ENCODE results near the gene RFX4.

Gene RFX4

DNA sequence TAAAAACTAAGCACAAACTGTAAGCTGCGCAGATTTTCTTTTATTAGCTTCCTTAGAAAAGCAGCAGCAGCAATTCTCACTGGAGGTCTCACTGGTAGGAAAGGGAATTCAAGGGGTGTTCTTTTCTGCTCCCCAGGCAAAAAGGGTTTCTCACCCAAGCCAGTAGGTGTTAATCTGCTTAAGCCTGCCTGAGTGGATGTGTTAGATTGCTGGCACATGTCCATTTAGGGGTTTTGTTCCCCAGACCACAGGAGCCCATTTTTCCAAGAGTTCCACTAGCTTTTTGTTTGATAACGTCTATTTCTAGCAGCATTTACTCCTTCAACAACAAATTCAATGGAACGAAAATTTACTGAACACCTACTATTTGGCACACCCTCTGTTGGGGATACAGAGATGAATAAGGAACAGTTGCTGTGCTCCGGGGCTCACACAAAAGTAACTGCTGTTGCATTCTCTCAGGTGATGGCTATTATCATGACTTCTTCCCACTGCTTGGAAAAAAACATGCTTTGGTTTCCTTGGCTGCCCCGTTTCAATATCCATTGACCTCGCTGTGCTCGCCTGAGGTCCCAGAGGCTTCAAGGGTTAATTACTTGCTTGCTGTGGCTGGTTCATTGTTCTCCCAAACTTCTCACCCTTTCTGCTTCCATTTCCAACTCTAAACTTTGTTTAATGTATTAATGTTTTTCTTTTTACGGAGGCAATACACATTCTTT, 160.6 kb downstream of the RFX4 start:
- H3K4me3 ChIP-seq (ENCODE audit: low read depth, low read length): no peak overlapping the region
- TF ChIP-seq, protein P1, sequence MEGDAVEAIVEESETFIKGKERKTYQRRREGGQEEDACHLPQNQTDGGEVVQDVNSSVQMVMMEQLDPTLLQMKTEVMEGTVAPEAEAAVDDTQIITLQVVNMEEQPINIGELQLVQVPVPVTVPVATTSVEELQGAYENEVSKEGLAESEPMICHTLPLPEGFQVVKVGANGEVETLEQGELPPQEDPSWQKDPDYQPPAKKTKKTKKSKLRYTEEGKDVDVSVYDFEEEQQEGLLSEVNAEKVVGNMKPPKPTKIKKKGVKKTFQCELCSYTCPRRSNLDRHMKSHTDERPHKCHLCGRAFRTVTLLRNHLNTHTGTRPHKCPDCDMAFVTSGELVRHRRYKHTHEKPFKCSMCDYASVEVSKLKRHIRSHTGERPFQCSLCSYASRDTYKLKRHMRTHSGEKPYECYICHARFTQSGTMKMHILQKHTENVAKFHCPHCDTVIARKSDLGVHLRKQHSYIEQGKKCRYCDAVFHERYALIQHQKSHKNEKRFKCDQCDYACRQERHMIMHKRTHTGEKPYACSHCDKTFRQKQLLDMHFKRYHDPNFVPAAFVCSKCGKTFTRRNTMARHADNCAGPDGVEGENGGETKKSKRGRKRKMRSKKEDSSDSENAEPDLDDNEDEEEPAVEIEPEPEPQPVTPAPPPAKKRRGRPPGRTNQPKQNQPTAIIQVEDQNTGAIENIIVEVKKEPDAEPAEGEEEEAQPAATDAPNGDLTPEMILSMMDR (IDR thresholded peaks at IDR 0.05; ENCODE audit: insufficient read depth, low read depth, low read length, missing control alignments): no peak
- no peak for DNase-seq (ENCODE audit: low read depth)

DNA sequence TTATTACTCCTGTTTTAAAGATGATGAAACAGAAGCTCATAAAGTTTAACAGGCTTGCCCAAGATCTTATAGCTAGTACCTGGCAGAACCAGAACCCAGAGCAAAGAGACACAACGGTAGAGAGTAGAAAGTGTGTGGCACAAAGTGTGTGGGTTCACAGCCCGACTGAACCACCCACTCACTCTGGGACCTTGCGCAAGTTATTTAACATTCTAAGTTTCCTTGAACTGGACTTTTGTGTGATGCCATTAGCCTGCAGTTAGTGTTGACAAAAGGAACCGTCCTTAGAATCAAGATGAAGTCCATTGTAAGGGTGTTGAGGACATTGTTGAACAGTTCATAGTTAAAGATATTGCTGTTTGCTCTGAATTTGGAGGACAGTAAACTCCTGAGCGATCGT, 161.8 kb downstream of the RFX4 start:
- no peak for DNase-seq (ENCODE audit: low read depth)
- H3K4me3 ChIP-seq (ENCODE audit: low read depth, low read length): no peak overlapping the region
- TF ChIP-seq, protein P1 (IDR thresholded peaks at IDR 0.05; ENCODE audit: insufficient read depth, low read depth, low read length, missing control alignments): no peak

DNA sequence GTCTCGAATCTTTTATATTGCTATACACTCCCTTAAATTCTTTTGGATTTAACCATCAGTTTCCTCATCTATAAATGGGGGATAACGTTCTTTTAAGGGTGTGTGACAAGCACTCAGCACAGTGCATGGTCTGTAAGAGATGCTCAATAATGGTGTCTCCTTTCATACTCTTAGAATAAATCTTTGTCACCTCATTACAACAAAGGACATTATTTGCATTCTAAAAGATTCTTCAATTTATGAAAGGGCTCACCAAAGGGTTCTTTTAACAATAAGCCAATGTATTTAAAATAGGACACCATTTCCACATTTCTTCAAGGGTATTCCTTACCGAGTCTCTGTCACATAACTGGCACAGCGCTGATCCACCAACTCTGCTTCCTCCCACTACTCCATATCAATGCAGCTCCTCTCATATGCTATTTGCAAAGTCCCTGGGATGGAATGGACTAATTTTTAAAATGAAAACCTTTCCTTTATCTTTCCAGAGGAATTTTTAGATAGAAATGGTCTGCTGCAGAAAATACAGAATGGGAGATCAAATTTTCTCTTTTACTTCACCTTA, 162.5 kb downstream of the RFX4 start:
- no peak for DNase-seq (ENCODE audit: low read depth)
- TF ChIP-seq, protein P1 (IDR thresholded peaks at IDR 0.05; ENCODE audit: insufficient read depth, low read depth, low read length, missing control alignments): no peak
- H3K4me3 ChIP-seq (ENCODE audit: low read depth, low read length): no peak overlapping the region

DNA sequence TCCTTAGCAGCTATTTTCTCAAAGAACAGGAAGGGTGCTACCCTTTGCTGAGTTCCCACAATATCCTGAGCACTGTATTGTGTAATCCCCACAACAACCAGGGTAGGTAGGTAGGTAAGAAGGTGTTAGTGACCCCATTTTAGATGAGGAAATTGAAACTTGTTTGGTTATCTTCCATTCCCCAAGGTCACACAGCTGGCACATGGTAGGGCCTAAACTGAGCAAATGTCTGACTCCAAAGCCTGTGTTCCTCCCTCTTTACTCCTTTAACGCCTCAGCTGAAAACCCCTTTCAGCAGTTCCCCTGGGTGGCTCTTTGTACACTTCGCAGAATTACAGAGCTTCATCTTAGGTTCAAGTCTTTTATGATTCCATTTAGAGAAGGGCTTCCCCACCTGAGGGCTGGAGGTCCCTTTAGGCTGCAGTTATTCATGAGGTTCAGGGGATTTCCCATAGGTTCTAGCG, 165.2 kb downstream of the RFX4 start:
- DNase-seq (ENCODE audit: low read depth): peak; percentile 28
- no peak overlapping the region for H3K4me3 ChIP-seq (ENCODE audit: low read depth, low read length)
- TF ChIP-seq, protein P1 (IDR thresholded peaks at IDR 0.05; ENCODE audit: insufficient read depth, low read depth, low read length, missing control alignments): no peak

DNA sequence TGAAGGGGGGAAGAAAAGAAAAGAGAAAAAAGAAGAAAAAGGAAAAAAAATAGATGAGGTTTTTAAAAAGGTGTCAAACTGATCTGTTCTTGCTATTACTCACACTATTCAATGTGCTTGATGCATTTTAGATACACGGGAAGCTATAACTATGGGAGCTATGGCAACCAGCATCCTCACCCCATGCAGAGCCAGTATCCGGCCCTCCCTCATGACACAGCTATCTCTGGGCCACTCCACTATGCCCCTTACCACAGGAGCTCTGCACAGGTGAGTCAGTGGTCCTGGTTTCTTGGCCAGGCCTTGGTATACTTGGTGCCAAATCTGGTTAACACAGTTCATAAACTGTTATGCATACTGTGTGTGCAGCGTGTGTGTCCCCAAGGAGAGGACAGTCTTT, 167.7 kb downstream of the RFX4 start:
- TF ChIP-seq, protein P1 (IDR thresholded peaks at IDR 0.05; ENCODE audit: insufficient read depth, low read depth, low read length, missing control alignments): no peak
- no peak overlapping the region for H3K4me3 ChIP-seq (ENCODE audit: low read depth, low read length)
- DNase-seq (ENCODE audit: low read depth): no peak

DNA sequence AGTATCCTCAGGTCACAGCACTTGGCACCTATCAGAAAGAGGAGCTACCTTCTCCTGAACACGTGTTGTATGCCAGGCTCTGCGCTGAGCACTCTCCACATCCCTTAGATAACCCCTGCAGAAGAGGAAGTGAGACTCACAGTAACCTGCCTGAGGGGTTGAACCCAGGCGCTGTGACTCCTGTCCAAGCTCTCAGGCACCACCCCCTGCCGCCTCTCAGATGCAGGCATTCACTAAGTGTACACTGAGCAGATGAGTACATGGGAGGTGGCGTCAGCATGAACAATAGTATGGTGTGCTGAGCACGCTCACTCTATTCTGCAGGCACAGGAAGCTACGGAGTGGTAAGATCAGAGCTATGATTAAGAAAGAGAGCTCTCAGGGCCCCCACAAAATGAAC, 170.7 kb downstream of the RFX4 start:
- no peak overlapping the region for H3K4me3 ChIP-seq (ENCODE audit: low read depth, low read length)
- TF ChIP-seq, protein P1 (IDR thresholded peaks at IDR 0.05; ENCODE audit: insufficient read depth, low read depth, low read length, missing control alignments): no peak
- DNase-seq (ENCODE audit: low read depth): peak; percentile 88
